MCF 10A (cell line): ENCODE results near the gene FAM187B. TPM values are rescaled to one million over a fixed set of nuclear protein-coding genes. Genes with fewer than 3 reads are reported as not detected.

Experiments used
- BruUV-seq: library from RNA; stranded (reverse); fragments of 400-500 nt; replicated peaks from 2 replicates; lab custom pipeline; 2021; lab: Mats Ljungman, UMichigan
- CTCF ChIA-PET: fragments of 300-600 bp; sonication (Branson Sonifier 250); formaldehyde crosslinking; extraction: SDS; loops from one replicate; lab custom pipeline; 2021; ENCODE audit warnings: antibody characterized with exemption, inconsistent platforms; lab: Yijun Ruan, JAX
- POLR2A ChIA-PET: fragments of 300-600, 350-650 bp; sonication (Branson Sonifier 250); formaldehyde crosslinking; extraction: SDS; loops from one replicate; lab custom pipeline; 2020; ENCODE audit warnings: antibody characterized with exemption, inconsistent platforms; lab: Yijun Ruan, JAX
- DNase-seq: peaks from one replicate; pipeline ENCODE4 v3.0.0-alpha.2; 2018; ENCODE audit not compliant: unreplicated experiment
- H3K27ac Mint-ChIP-seq: one replicate; pipeline ENCODE4 v1.8.0; 2022; ENCODE audit warnings: mild to moderate bottlenecking, low read depth, mixed read lengths; ENCODE audit not compliant: unreplicated experiment
- H3K27me3 Mint-ChIP-seq: one replicate; pipeline ENCODE4 v1.8.0; 2022; ENCODE audit warnings: mixed read lengths; ENCODE audit not compliant: insufficient read depth, unreplicated experiment
- H3K36me3 Mint-ChIP-seq: one replicate; pipeline ENCODE4 v1.8.0; 2022; ENCODE audit warnings: mild to moderate bottlenecking, moderate library complexity, mixed read lengths; ENCODE audit not compliant: insufficient read depth, unreplicated experiment
- H3K4me1 Mint-ChIP-seq: one replicate; pipeline ENCODE4 v1.8.0; 2022; ENCODE audit warnings: mixed read lengths; ENCODE audit not compliant: insufficient read depth, unreplicated experiment
- H3K4me3 Mint-ChIP-seq: one replicate; pipeline ENCODE4 v1.8.0; 2022; ENCODE audit warnings: mild to moderate bottlenecking, moderate library complexity, mixed read lengths; ENCODE audit not compliant: unreplicated experiment
- H3K9me3 Mint-ChIP-seq: one replicate; pipeline ENCODE4 v1.8.0; 2022; ENCODE audit warnings: mixed read lengths; ENCODE audit not compliant: unreplicated experiment
- intact Hi-C: fragments of 100-400 bp; cut with micrococcal nuclease; formaldehyde crosslinking; loops from 2 replicates; pipeline ENCODE4 v1.14.1; 2022
- total RNA-seq: library from RNA; stranded (reverse); gene quantifications from 2 replicates; pipeline ENCODE4 v1.2.3, GENCODE V29; 2022
- TF ChIP-seq, protein P1 (sequence below): fragments of 200-600 bp; IDR thresholded peaks from one replicate; pipeline ENCODE4 v1.8.0; 2022; ENCODE audit warnings: antibody characterized with exemption, mild to moderate bottlenecking; ENCODE audit not compliant: unreplicated experiment

FAM187B gene
- total RNA-seq, 1 experiment from 2014 or later = not detected

DNA sequence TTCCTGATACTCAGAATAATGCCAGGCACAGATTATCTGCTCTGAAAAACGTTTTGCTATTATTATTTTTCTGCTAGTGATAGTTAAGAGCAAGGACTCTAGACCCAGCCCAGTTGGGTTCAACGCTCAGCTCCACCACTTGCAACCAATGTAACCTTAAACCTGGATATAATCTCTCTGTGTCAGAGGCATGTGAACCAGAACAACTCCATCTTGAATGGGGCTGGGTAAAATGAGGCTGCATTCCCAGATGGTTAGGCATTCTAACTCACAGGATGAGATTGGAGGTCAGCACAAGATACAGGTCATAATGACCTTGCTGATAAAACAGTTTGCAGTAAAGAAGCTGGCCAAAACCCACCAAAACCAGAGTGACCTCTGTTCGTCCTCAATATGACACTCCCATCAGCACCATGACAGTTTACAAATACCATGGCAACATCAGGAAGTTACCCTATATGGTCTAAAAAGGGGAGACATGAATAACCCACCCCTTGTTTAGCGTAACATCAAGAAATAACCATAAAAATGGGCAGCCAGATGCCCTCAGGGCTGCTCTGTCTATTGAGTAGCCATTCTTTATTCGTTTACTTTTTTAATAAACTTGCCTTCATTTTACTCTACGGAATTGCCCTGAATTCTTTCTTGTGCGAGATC, 13.6 kb downstream of the FAM187B start:
- Mint-ChIP-seq H3K4me3 (no peak overlapping the region), H3K4me1 (no peaks in the 10 kb centered on the region), H3K27me3 (no peaks in the 10 kb centered on the region), H3K27ac (no peak overlapping the region), H3K36me3 (no peaks in the 10 kb centered on the region), H3K9me3 (peaks cover 8% of the 10 kb centered on the region)
- DNase-seq = no peak
- intact Hi-C loops = no loop called here
- POLR2A ChIA-PET = interaction anchor here (0.6 to 2.2 kb wide), 7 partner anchors 8 to 294 kb away, joined by 3 to 8 read pairs (median 3); no protein-coding TSS in a partner anchor
- CTCF ChIA-PET = interaction anchor here (0.5 to 0.9 kb wide), 4 partner anchors 42 to 242 kb away, joined by 3 to 4 read pairs (median 4); no protein-coding TSS in a partner anchor
- BruUV-seq = no TSS peak
- TF ChIP-seq, protein P1, sequence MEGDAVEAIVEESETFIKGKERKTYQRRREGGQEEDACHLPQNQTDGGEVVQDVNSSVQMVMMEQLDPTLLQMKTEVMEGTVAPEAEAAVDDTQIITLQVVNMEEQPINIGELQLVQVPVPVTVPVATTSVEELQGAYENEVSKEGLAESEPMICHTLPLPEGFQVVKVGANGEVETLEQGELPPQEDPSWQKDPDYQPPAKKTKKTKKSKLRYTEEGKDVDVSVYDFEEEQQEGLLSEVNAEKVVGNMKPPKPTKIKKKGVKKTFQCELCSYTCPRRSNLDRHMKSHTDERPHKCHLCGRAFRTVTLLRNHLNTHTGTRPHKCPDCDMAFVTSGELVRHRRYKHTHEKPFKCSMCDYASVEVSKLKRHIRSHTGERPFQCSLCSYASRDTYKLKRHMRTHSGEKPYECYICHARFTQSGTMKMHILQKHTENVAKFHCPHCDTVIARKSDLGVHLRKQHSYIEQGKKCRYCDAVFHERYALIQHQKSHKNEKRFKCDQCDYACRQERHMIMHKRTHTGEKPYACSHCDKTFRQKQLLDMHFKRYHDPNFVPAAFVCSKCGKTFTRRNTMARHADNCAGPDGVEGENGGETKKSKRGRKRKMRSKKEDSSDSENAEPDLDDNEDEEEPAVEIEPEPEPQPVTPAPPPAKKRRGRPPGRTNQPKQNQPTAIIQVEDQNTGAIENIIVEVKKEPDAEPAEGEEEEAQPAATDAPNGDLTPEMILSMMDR = no peak

DNA sequence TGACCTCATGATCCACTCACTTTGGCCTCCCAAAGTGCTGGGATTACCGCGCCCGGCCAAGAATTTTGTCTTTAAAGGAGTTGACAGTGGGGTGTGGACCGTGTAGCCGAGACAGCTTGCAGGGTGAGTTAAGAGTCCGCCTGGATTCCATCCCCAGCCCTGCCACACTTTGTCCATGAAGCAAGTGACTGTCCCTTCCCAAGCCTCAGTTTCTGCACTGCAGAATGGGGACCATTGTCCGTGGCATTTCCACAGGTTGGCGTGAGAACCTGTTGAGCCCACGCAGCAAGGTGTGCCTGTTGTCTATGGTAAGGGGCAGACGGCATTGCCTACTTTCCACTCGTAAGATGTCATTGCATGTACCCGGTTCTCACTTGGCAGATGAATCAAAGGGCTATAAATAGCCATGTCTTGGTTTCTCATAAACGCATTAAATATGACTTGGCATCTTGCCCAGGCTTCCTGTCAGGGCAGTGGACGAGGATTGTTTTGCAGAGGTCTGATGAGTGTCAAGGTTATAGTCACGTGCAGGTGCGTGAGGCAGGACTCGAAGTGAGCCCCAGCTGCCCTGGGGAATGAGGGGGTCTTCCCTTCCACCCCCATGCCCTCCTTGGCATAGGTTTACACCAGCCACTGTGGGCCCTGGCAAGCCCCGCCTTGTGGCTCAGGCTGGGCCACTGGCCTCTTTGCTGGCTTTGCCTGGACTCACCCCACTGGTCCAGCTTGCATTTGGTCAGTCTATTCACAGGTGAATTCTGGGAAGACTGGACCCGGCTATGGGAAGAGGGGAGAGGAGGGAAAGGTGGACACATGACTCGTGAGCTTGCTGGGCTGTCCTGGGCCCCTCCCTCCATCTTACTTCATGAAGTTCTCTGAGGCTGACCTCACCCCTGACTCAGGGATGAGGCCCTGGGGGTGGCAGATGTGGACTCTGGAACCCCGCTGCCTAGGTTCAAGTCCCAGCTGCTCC, 14.6 kb downstream of the FAM187B start:
- DNase-seq = peak; percentile 99
- peak overlapping the region; percentile 16 for H3K27ac Mint-ChIP-seq
- no peak overlapping the region for H3K4me3 Mint-ChIP-seq
- H3K36me3 Mint-ChIP-seq = no peaks in the 10 kb centered on the region
- H3K27me3 Mint-ChIP-seq = no peaks in the 10 kb centered on the region
- ChIA-PET CTCF (interaction anchor here (0.5 to 0.9 kb wide), 5 partner anchors 12 to 916 kb away, joined by 3 to 4 read pairs (median 3); no protein-coding TSS in a partner anchor), POLR2A (interaction anchor here (0.6 to 2.2 kb wide), 6 partner anchors 9 to 98 kb away, joined by 3 to 8 read pairs (median 3); partner anchors contain the start of gene FXYD3)
- no peaks in the 10 kb centered on the region for H3K4me1 Mint-ChIP-seq
- H3K9me3 Mint-ChIP-seq = no peaks in the 10 kb centered on the region
- TF ChIP-seq, protein P1 = no peak
- intact Hi-C loops = no loop called here
- BruUV-seq = no TSS peak

DNA sequence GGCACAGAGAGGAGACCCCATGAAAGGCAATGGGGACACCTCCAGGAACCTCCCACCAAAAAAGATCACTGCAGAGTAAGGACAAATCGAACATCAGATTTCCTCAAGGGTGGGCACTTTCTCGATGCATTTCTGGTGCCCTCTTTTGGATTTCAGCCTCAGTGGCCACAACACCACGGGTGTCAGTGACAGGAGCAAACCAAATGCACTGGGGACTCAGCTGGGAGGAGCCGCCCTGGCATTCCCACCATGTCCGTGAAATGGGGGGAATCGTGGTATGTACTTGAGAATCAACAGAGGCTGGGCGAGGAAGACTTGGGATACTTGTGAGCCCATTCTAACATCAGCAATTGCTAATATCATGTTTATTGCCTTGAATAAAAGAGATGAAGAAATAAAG, 16.3 kb downstream of the FAM187B start:
- no TSS peak for BruUV-seq
- Mint-ChIP-seq H3K27me3 (no peaks in the 10 kb centered on the region), H3K27ac (peak overlapping the region; percentile 20), H3K36me3 (no peaks in the 10 kb centered on the region), H3K9me3 (no peaks in the 10 kb centered on the region), H3K4me1 (no peaks in the 10 kb centered on the region), H3K4me3 (no peak overlapping the region)
- ChIA-PET CTCF (no interaction called here), POLR2A (no interaction called here)
- TF ChIP-seq, protein P1 = no peak
- intact Hi-C loops = no loop called here
- no peak for DNase-seq
